Coronary artery (tissue), 2 donors: ENCODE results near the gene MRNIP.

Experiments used
- DNase-seq: peaks from one replicate; pipeline ENCODE4 v3.0.0-alpha.2; 2017; ENCODE audit warnings: low spot score
- H3K27ac ChIP-seq, 2 donors: fragments of 200-600 bp; sonication (generic); one replicate each; pipeline ENCODE4 v1.5.1; 2016 to 2019
- H3K4me3 ChIP-seq: fragments of 200-600 bp; sonication (generic); 2 replicates; pipeline ENCODE4 v1.5.1; 2016; ENCODE audit warnings: mild to moderate bottlenecking, moderate library complexity
- CTCF ChIP-seq: fragments of 200-600 bp; sonication (generic); IDR thresholded peaks from one replicate; pipeline ENCODE4 v1.5.1; 2019; ENCODE audit warnings: antibody characterized with exemption

The MRNIP gene

GRCh38 chr5:179806250-179807048 is 52.2 kb downstream of the MRNIP start, which contains the start of gene MGAT4B:
TSS of gene MGAT4B (minus strand) at chr5:179806866. CDS start at chr5:179806583, 283 bp downstream.
- TF ChIP-seq CTCF = no peak
- Histone ChIP-seq H3K27ac (peak within 1 kb of the TSS; percentile 79 to 96), H3K4me3 (peak within 1 kb of the TSS; percentile 92)
- no peak for DNase-seq

- no peak for TF ChIP-seq CTCF
- no peak for DNase-seq
- Histone ChIP-seq H3K27ac (peak overlapping the region; percentile 79 to 96), H3K4me3 (peak overlapping the region; percentile 92)
These were observed 52.9 kb downstream of the MRNIP start for GRCh38 chr5:179805529-179806249.

- TF ChIP-seq CTCF = no peak
- H3K27ac ChIP-seq = peak overlapping the region; percentile 79 to 96
- H3K4me3 ChIP-seq = peak overlapping the region; percentile 92
- no peak for DNase-seq
These were observed 53.5 kb downstream of the MRNIP start for GRCh38 chr5:179805070-179805528.

GRCh38 chr5:179804555-179804947 is 54.1 kb downstream of the MRNIP start:
- H3K27ac ChIP-seq = no peak overlapping the region
- TF ChIP-seq CTCF = no peak
- H3K4me3 ChIP-seq = no peak overlapping the region
- DNase-seq = no peak

GRCh38 chr5:179803651-179804554 is 54.7 kb downstream of the MRNIP start:
- Histone ChIP-seq H3K4me3 (no peak overlapping the region), H3K27ac (peak overlapping the region in 1 of 2 donors; percentile 1)
- no peak for TF ChIP-seq CTCF
- no peak for DNase-seq

- Histone ChIP-seq H3K4me3 (no peak overlapping the region), H3K27ac (no peak overlapping the region)
- no peak for DNase-seq
- TF ChIP-seq CTCF = no peak
These were observed 55.6 kb downstream of the MRNIP start for GRCh38 chr5:179802950-179803562.
